K562 (cell line): ENCODE data around the gene ATRNL1. TPM values are rescaled to one million over a fixed set of nuclear protein-coding genes. Genes with fewer than 3 reads are reported as not detected.

Source experiments
- AFF1 ChIP-seq, 2 experiments: fragments of 450-650 bp; IDR thresholded peaks; 2 replicates each; pipeline ENCODE4 v1.6.1; 2018; ENCODE audit warnings: mild to moderate bottlenecking in 2 of 2, low read depth in 1 of 2; ENCODE audit not compliant: partially characterized antibody in 2 of 2
- DIDO1 ChIP-seq: fragments of 450-650 bp; IDR thresholded peaks from 2 replicates; pipeline ENCODE4 v1.6.1; 2016; ENCODE audit warnings: low read depth, missing biosample characterization, missing genetic modification characterization
- JUN ChIP-seq, 2 experiments: sonication (generic) in 1 of 2; formaldehyde crosslinking in 1 of 2; IDR thresholded peaks; 2 replicates each; pipeline versions ENCODE4 v1.6.1 to v1.8.0; 2012 to 2022; ENCODE audit warnings: borderline replicate concordance in 2 of 2, mild to moderate bottlenecking in 2 of 2, improper control_type of control experiment in 1 of 2, low read depth in 1 of 2, low read length in 1 of 2, missing genetic modification reagents in 1 of 2
- NR3C1 ChIP-seq: sonication (generic); formaldehyde crosslinking; IDR thresholded peaks from 2 replicates; pipeline ENCODE4 v1.8.1; 2022; ENCODE audit warnings: missing genetic modification reagents
- ZNF197 ChIP-seq: fragments of 200-800 bp; sonication (Bioruptor generic); IDR thresholded peaks from 2 replicates; pipeline ENCODE4 v1.6.1; 2016; ENCODE audit warnings: low read depth, missing genetic modification characterization, missing compliant biosample characterization
- ZNF217 ChIP-seq: sonication (generic); formaldehyde crosslinking; IDR thresholded peaks from 2 replicates; pipeline ENCODE4 v1.8.0; 2022; ENCODE audit warnings: mild to moderate bottlenecking, missing genetic modification reagents
- ZNF436 ChIP-seq: fragments of 250-450, 450-650 bp; sonication (Bioruptor Pico); formaldehyde crosslinking; IDR thresholded peaks from 2 replicates; pipeline ENCODE4 v1.7.0; 2020; ENCODE audit warnings: mild to moderate bottlenecking
- polyA plus RNA-seq, 8 experiments: library from polyadenylated mRNA; depleted of rRNA in 4 of 8; stranded (reverse) in 5 of 8; unstranded in 3 of 8; fragments of >200 nt; fragmentation: Nextera tagmentation in 2 of 8; fragmentation: Illumina TruSeq in 1 of 8; extraction: Ambion mirVana in 2 of 8; extraction: Trizol in 1 of 8; gene quantifications; 2 replicates each; pipeline versions ENCODE4 v1.2.1 to v1.2.3, GENCODE V29; 2011 to 2014; ENCODE audit warnings: inconsistent platforms in 1 of 8, missing spikeins in 1 of 8
- total RNA-seq, 7 experiments: library from RNA; depleted of rRNA in 6 of 7; stranded (reverse); fragments of >200 nt in 6 of 7; fragmentation: Illumina TruSeq in 2 of 7; extraction: Trizol in 2 of 7; gene quantifications; 2 replicates each; pipeline versions ENCODE4 v1.2.1 to v1.2.3, GENCODE V29; 2011 to 2021; ENCODE audit warnings: low replicate concordance in 1 of 7

The ATRNL1 gene
- total and polyA plus RNA-seq, 9 of the 15 experiments (the other 6 are each of a cell fraction or from before 2014, with no cell fraction given) = 0.18 TPM; not detected in 8

GRCh38 chr10:115063701-115064658 is 29.2 kb upstream of the ATRNL1 start (continued):
- no peak for TF ChIP-seq AFF1 (IDR thresholded peaks at IDR 0.05; ENCODE audit: low read depth in 1 of 2, partially characterized antibody in 2 of 2)
- no peak for TF ChIP-seq DIDO1 (tag)
- no peak for TF ChIP-seq JUN (IDR thresholded peaks at IDR 0.05; ENCODE audit: borderline replicate concordance, low read depth, low read length)
- no peak for TF ChIP-seq JUN (CRISPR knock-in tag; IDR thresholded peaks at IDR 0.05; ENCODE audit: borderline replicate concordance)
- TF ChIP-seq ZNF217 (CRISPR knock-in tag) = no peak
- no peak for TF ChIP-seq NR3C1 (CRISPR knock-in tag)
- TF ChIP-seq ZNF197 (CRISPR knock-in tag) = no peak
- TF ChIP-seq ZNF436 (CRISPR knock-in tag) = no peak
